ENCODE results near the gene BEX1. TPM values are rescaled to one million over a fixed set of nuclear protein-coding genes. Genes with fewer than 3 reads are reported as not detected.

BEX1 gene
- total and polyA plus RNA-seq, 9 of the 15 experiments (the other 6 are each of a cell fraction or from before 2014, with no cell fraction given), result not detected

GRCh38 chrX:103098488-103098887, 34.5 kb upstream of the BEX1 start (continued):
- TF ChIP-seq ZNF518B (CRISPR knock-in tag; IDR thresholded peaks at IDR 0.05) (0 out of 2 replicates have a peak, but pooled peaks have one; percentile 65), STAT5A (IDR thresholded peaks at IDR 0.05; ENCODE audit: borderline replicate concordance, low read length) (peak; percentile 72), ZNF444 (CRISPR knock-in tag; IDR thresholded peaks at IDR 0.05) (peak; percentile 73; the same call in 1 of the 2 replicates), ZNF695 (CRISPR knock-in tag; IDR thresholded peaks at IDR 0.05) (peak; percentile 91), HSF4 (CRISPR knock-in tag; IDR thresholded peaks at IDR 0.05; ENCODE audit: borderline replicate concordance) (peak; percentile 99), MTA1 (IDR thresholded peaks at IDR 0.05; ENCODE audit: borderline replicate concordance) (0 out of 2 replicates have a peak, but pooled peaks have one; percentile 48), ZNF175 (CRISPR knock-in tag; IDR thresholded peaks at IDR 0.05; ENCODE audit: low read depth) (peak; percentile 98), ATF4 (CRISPR knock-in tag; IDR thresholded peaks at IDR 0.05) (peak; percentile 86), ZNF57 (CRISPR knock-in tag; IDR thresholded peaks at IDR 0.05) (0 out of 2 replicates have a peak, but pooled peaks have one; percentile 16), CXXC5 (CRISPR knock-in tag; IDR thresholded peaks at IDR 0.05) (peak; percentile 98), SRF (CRISPR knock-in tag; IDR thresholded peaks at IDR 0.05) (peak in 1 of 2 experiments; percentile 74; a peak in 1 of 4 replicates), PTRF (tag; IDR thresholded peaks at IDR 0.05) (peak; percentile 98), ZNF561 (CRISPR knock-in tag; conservative IDR thresholded peaks at IDR 0.05) (peak; percentile 83), ZNF584 (CRISPR knock-in tag; IDR thresholded peaks at IDR 0.05; ENCODE audit: low read depth) (peak; percentile 97), STAT5B (CRISPR knock-in tag; IDR thresholded peaks at IDR 0.05) (peak; percentile 88), ZNF395 (CRISPR knock-in tag; IDR thresholded peaks at IDR 0.05) (peak; percentile 98), ZNF143 (CRISPR knock-in tag; IDR thresholded peaks at IDR 0.05) (no peak), NR4A1 (CRISPR knock-in tag; IDR thresholded peaks at IDR 0.05) (0 out of 2 replicates have a peak, but pooled peaks have one; percentile 63), NR4A1 (tag; IDR thresholded peaks at IDR 0.05) (peak; percentile 99), MTA3 (IDR thresholded peaks at IDR 0.05; ENCODE audit: borderline replicate concordance) (peak; percentile 18; the same call in 1 of the 2 replicates)
- TF ChIP-seq, protein P1, sequence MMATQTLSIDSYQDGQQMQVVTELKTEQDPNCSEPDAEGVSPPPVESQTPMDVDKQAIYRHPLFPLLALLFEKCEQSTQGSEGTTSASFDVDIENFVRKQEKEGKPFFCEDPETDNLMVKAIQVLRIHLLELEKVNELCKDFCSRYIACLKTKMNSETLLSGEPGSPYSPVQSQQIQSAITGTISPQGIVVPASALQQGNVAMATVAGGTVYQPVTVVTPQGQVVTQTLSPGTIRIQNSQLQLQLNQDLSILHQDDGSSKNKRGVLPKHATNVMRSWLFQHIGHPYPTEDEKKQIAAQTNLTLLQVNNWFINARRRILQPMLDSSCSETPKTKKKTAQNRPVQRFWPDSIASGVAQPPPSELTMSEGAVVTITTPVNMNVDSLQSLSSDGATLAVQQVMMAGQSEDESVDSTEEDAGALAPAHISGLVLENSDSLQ (IDR thresholded peaks at IDR 0.05), result peak; percentile 47; the same call in 1 of the 2 replicates
